Vagina (tissue), 2 donors: Measurements from ENCODE around the gene TMIGD2.

Experiments
- POLR2A ChIP-seq, 2 donors: fragments of 450-650 bp; IDR thresholded peaks; one replicate each; pipeline ENCODE4 v1.6.1; 2017; ENCODE audit warnings: antibody characterized with exemption in 2 of 2, mild to moderate bottlenecking in 2 of 2, moderate library complexity in 2 of 2
- POLR2AphosphoS5 ChIP-seq, 2 donors: sonication (generic); formaldehyde crosslinking; IDR thresholded peaks; one replicate each; pipeline ENCODE4 v1.9.0; 2017; ENCODE audit warnings: antibody characterized with exemption in 2 of 2, mild to moderate bottlenecking in 2 of 2, low read depth in 1 of 2; ENCODE audit not compliant: insufficient read depth in 1 of 2

GRCh38 chr19:4288091-4288777 lies 14.0 kb downstream of the TMIGD2 start:
- TF ChIP-seq POLR2A (IDR thresholded peaks at IDR 0.05): no peak
- no peak for TF ChIP-seq POLR2AphosphoS5 (IDR thresholded peaks at IDR 0.05; ENCODE audit: insufficient read depth in 1 of 2, low read depth in 1 of 2)
